Upper lobe of right lung (tissue), 1 donor: ENCODE data around the gene OOSP3. TPM values are rescaled to one million over a fixed set of nuclear protein-coding genes. Genes with fewer than 3 reads are reported as not detected.
A peak's percentile ranks its signal among the peaks of the same experiment; 100 is the strongest.

Source experiments
- ATAC-seq: fragments of 200-7000 bp; cut with Tn5 transposase; one replicate; pipeline ENCODE4 v1.9.1; 2020; ENCODE audit warnings: mild to moderate bottlenecking, moderate library complexity
- DNase-seq: peaks from one replicate; pipeline ENCODE4 v3.0.0-alpha.2; 2020
- H3K27ac ChIP-seq: fragments of 200-600 bp; one replicate; pipeline ENCODE4 v1.8.0; 2022
- H3K27me3 ChIP-seq: fragments of 200-600 bp; one replicate; pipeline ENCODE4 v1.8.0; 2022; ENCODE audit warnings: mild to moderate bottlenecking
- H3K36me3 ChIP-seq: fragments of 200-600 bp; one replicate; pipeline ENCODE4 v1.8.0; 2022
- H3K4me1 ChIP-seq: fragments of 200-600 bp; one replicate; pipeline ENCODE4 v1.8.0; 2022
- H3K4me3 ChIP-seq: fragments of 200-600 bp; one replicate; pipeline ENCODE4 v1.8.0; 2022; ENCODE audit warnings: mild to moderate bottlenecking
- H3K9me3 ChIP-seq: fragments of 200-600 bp; one replicate; pipeline ENCODE4 v1.8.0; 2022
- intact Hi-C: fragments of 100-400 bp; cut with DNase I; formaldehyde crosslinking; loops from one replicate; pipeline ENCODE4 v1.11.0; 2022
- total RNA-seq: library from RNA; stranded (reverse); fragmentation: NEBNext Ultra II Directional; extraction: Animal tissue kit (Norgen Biotek cat#: 25700); gene quantifications from one replicate; pipeline ENCODE4 v1.2.1, GENCODE V29; 2021
- TF ChIP-seq, protein P1 (sequence below): fragments of 200-600 bp; IDR thresholded peaks from one replicate; pipeline ENCODE4 v1.8.0; 2022; ENCODE audit warnings: antibody characterized with exemption
- donor health status: DM: no; HTN: yes; CAD: no; lungs with severe emphysema.

OOSP3 gene
- total RNA-seq, 1 donor from 2014 or later = not detected

DNA sequence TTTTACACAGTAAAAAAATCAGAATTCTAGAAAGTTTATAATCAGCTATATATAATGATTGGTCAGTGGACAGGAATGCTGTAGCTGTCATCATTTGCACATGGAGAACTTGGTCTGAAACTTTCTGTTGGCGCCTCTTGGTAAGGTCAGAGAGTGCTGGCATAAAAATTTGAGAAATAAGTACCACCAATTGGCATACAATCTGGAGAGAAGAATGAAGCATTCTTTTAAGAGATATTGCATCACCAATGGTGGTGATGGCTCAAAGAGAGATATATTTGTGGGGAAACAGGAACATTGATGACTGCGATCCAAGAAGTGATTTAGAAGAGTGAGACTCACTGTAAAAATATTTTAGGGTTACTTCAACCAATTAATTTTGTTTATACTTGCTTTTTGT lies 39.9 kb downstream of the OOSP3 start:
- peaks cover 18% of the 10 kb centered on the region for H3K9me3 ChIP-seq
- TF ChIP-seq, protein P1, sequence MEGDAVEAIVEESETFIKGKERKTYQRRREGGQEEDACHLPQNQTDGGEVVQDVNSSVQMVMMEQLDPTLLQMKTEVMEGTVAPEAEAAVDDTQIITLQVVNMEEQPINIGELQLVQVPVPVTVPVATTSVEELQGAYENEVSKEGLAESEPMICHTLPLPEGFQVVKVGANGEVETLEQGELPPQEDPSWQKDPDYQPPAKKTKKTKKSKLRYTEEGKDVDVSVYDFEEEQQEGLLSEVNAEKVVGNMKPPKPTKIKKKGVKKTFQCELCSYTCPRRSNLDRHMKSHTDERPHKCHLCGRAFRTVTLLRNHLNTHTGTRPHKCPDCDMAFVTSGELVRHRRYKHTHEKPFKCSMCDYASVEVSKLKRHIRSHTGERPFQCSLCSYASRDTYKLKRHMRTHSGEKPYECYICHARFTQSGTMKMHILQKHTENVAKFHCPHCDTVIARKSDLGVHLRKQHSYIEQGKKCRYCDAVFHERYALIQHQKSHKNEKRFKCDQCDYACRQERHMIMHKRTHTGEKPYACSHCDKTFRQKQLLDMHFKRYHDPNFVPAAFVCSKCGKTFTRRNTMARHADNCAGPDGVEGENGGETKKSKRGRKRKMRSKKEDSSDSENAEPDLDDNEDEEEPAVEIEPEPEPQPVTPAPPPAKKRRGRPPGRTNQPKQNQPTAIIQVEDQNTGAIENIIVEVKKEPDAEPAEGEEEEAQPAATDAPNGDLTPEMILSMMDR = no peak
- H3K4me3 ChIP-seq = no peak overlapping the region
- no peaks in the 10 kb centered on the region for H3K36me3 ChIP-seq
- H3K27me3 ChIP-seq = no peaks in the 10 kb centered on the region
- DNase-seq (no peak), ATAC-seq (no peak)
- H3K27ac ChIP-seq = no peak overlapping the region
- intact Hi-C loops = no loop called here
- no peaks in the 10 kb centered on the region for H3K4me1 ChIP-seq

- H3K36me3 ChIP-seq = no peaks in the 10 kb centered on the region
- H3K27me3 ChIP-seq = no peaks in the 10 kb centered on the region
- H3K9me3 ChIP-seq = peaks cover 24% of the 10 kb centered on the region
- ATAC-seq (peak; percentile 57), DNase-seq (no peak)
- intact Hi-C loops = no loop called here
- no peaks in the 10 kb centered on the region for H3K4me1 ChIP-seq
- TF ChIP-seq, protein P1 = peak; percentile 37
- no peak overlapping the region for H3K4me3 ChIP-seq
- no peak overlapping the region for H3K27ac ChIP-seq
These were observed 40.5 kb downstream of the OOSP3 start for GRCh38 chr11:59918987-59919589.

DNA sequence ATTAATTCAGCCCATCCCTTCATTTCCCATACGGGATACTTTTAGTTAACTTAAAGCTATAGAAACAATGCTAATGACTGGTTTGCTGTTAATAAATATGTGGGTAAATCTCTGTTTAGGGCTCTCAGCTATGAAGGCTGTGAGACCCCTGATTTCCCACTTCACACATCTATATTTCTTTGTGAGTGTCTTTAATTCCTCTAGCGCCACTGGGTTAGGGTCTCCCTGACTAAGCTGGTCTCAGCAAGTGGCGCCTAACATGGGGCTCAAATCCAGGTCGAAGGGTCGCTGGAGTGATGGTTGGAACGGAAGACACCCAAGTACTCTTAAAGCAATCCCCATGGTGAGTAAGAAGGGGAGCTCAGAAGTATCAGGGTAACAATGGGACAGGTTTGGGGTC lies 45.2 kb downstream of the OOSP3 start:
- intact Hi-C loops = no loop called here
- Histone ChIP-seq H3K4me3 (no peak overlapping the region), H3K36me3 (no peaks in the 10 kb centered on the region), H3K27me3 (no peaks in the 10 kb centered on the region), H3K4me1 (no peaks in the 10 kb centered on the region), H3K9me3 (peaks cover 38% of the 10 kb centered on the region), H3K27ac (no peak overlapping the region)
- TF ChIP-seq, protein P1 = no peak
- DNase-seq = no peak
- ATAC-seq = no peak

DNA sequence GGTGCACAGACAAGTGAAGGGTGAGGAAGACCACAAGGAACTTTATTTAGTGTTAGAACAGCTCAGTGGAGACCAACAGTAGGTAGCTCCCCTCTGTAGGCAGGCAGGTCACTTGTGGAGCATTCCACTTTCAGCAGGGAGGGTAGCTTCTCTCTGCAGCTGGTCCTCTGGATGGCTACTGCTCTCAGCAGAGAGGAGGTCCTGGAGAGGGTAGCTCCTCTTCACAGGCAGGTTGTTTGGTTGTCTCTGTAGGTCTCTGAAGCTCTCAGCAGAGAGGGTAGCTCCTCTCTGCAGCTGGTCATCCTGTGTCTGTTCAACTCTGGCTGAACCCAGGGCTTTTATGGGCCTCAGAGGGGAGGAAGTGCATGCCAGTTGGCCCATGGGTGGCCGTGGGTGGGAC lies 53.1 kb downstream of the OOSP3 start:
- Histone ChIP-seq H3K4me3 (no peak overlapping the region), H3K27me3 (no peaks in the 10 kb centered on the region), H3K4me1 (no peaks in the 10 kb centered on the region), H3K9me3 (no peaks in the 10 kb centered on the region), H3K27ac (no peak overlapping the region), H3K36me3 (no peaks in the 10 kb centered on the region)
- no peak for DNase-seq
- ATAC-seq = no peak
- intact Hi-C loops = no loop called here
- TF ChIP-seq, protein P1 = no peak

DNA sequence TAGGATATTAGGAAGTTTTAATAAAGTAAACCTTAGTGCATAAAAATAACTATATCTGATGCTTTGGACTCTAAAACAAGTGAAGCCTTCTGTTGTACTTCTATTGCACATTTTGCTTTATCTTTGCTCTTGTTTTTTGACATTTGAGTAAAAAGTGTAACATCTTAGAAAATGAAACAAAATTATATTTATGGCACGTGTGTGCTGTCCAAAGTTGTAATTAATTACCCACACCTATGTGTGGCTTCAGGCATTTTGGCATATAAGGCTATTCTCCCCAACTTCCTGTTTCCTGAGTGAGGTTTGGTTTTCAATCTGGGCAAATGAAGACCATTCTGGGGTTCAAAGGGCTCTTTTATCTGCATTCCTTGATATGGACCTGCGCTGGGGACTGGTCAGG lies 59.5 kb downstream of the OOSP3 start, which contains the start of gene OOSP1:
Gene OOSP1, plus strand, starts transcription at position 301 of the 400 bp plus-strand sequence. Its CDS starts 23 bp downstream, at position 324.
- Histone ChIP-seq H3K4me3 (no peak within 1 kb of the TSS), H3K27me3 (no peaks in the 10 kb centered on the region), H3K9me3 (no peaks in the 10 kb centered on the region), H3K4me1 (no peaks in the 10 kb centered on the region), H3K36me3 (no peaks in the 10 kb centered on the region), H3K27ac (no peak within 1 kb of the TSS)
- DNase-seq (no peak), ATAC-seq (no peak)
- intact Hi-C loops = no loop called here
- TF ChIP-seq, protein P1 = no peak

DNA sequence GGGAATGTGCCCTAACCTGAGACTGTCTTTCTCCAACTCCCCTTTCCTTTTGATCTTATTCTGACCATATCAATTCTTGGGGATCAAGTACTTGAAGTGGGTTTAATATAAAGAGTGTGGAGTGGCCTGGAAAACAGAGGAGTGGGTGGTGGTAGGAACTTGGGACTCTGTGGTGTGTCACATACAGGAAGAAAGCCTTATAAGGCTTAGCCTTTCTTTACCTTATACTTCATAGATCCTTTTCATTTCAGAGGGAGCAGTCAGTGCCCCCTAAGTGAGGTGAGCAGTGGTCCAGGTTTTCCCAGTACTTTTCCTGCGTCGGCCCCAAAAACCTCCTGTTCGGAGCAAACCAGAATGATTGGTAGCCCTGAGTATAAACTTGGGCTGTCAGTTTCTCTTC lies 60.1 kb downstream of the OOSP3 start:
- Histone ChIP-seq H3K27ac (no peak overlapping the region), H3K4me1 (no peaks in the 10 kb centered on the region), H3K36me3 (no peaks in the 10 kb centered on the region), H3K9me3 (no peaks in the 10 kb centered on the region), H3K4me3 (no peak overlapping the region), H3K27me3 (no peaks in the 10 kb centered on the region)
- intact Hi-C loops = no loop called here
- TF ChIP-seq, protein P1 = no peak
- DNase-seq (no peak), ATAC-seq (no peak)
